HG02571 (cell line): ENCODE measurements around the gene BBS2.

Experiments used
- ATAC-seq: cut with Tn5 transposase; IDR thresholded peaks from one replicate; pipeline ENCODE4 v1.9.1; 2021; ENCODE audit warnings: mild to moderate bottlenecking, moderate library complexity; ENCODE audit not compliant: unreplicated experiment

Gene BBS2

GRCh38 chr16:56478281-56479049 lies 41.4 kb downstream of the BBS2 start:
- ATAC-seq, result no peak

DNA sequence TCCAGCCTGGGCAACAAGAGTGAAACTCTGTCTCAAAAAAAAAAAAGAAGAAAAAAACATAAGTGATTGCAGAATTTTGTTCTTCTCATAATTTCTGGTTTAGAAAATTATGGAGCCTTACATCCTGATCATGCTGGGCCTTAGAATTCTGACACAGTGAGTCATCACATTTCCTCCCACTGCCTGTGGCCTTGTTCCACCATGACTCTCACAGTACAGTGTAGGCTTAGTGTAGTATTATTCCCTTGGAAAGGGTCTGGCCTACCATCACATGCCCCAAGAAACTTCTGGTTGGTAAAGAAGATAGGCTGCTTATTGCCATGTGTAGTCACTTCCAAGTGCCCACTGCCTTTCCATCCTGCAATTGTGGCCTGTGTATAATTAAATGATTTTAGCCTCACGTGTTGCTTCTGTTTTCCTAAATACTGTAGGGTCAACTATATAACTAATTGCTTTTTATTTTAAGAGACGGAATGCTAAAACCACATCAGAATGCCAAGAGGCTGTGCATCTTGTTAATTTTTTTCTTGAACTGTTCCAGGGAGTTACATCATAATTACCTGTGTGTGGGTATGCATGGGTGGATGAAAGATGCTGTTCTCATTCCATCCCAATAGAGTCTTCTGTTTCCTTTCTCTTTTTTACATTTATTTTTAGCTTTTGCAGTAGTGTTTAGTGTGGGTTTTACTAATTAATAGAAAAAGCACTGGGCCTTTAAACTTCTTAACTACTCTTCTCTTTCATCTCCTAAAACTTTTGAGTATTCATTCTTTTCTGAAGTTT lies 42.5 kb downstream of the BBS2 start:
- no peak for ATAC-seq

- no peak for ATAC-seq
Measured at GRCh38 chr16:56475201-56475600, 44.6 kb downstream of the BBS2 start.

- no peak for ATAC-seq
Measured at GRCh38 chr16:56470666-56471065, 49.2 kb downstream of the BBS2 start.

GRCh38 chr16:56470232-56470631 lies 49.6 kb downstream of the BBS2 start:
- no peak for ATAC-seq

GRCh38 chr16:56469748-56470147 lies 50.1 kb downstream of the BBS2 start:
- no peak for ATAC-seq

GRCh38 chr16:56468800-56469199 lies 51.0 kb downstream of the BBS2 start:
- no peak for ATAC-seq

GRCh38 chr16:56466344-56466743 lies 53.5 kb downstream of the BBS2 start:
- ATAC-seq, result no peak

DNA sequence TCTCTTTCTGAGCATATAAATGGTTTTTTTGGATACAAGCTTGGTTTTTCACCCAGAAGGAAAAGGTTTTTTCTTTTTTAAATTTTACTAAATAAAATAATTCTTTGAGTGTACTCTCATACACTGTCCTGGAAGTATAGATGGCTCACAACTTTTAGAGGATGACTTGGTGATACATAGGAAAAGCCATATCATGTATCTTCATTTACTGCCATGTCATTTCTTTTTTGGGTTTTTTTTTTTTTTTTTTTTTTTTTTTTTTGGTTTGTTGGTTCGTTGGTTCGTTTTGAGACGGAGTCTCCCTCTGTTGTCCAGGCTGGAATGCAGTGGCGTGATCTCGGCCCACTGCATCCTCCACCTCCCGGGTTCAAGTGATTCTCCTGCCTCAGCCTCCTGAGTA lies 56.7 kb downstream of the BBS2 start:
- no peak for ATAC-seq

GRCh38 chr16:56462064-56462796 lies 57.6 kb downstream of the BBS2 start:
- no peak for ATAC-seq

GRCh38 chr16:56460101-56460500 lies 59.7 kb downstream of the BBS2 start:
- ATAC-seq, result no peak

DNA sequence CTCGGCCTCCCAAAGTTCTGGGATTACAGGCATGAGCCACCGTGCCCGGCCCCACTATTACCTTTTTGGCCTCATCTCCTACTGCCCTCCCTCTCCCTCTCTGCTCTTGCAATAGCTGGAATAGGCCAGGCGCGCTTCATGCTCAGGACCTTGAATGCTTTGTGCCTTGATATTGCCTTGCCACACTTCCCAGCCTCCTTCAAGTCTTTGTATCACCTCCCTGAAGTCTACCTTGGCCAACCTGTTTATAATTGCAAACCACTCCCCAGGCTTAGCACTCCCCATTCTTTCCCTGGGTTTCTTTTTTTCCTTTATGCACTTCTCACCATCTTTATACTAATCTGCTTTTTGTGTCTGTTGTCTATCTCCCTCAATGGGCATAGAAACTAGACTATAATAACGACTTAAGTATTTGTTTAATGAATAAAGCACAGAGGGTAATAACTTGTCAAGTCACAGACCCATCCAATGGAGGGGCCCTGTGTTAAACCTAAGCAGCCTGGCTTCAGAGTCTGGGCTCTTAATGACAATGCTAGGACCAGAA lies 61.8 kb downstream of the BBS2 start:
- no peak for ATAC-seq

DNA sequence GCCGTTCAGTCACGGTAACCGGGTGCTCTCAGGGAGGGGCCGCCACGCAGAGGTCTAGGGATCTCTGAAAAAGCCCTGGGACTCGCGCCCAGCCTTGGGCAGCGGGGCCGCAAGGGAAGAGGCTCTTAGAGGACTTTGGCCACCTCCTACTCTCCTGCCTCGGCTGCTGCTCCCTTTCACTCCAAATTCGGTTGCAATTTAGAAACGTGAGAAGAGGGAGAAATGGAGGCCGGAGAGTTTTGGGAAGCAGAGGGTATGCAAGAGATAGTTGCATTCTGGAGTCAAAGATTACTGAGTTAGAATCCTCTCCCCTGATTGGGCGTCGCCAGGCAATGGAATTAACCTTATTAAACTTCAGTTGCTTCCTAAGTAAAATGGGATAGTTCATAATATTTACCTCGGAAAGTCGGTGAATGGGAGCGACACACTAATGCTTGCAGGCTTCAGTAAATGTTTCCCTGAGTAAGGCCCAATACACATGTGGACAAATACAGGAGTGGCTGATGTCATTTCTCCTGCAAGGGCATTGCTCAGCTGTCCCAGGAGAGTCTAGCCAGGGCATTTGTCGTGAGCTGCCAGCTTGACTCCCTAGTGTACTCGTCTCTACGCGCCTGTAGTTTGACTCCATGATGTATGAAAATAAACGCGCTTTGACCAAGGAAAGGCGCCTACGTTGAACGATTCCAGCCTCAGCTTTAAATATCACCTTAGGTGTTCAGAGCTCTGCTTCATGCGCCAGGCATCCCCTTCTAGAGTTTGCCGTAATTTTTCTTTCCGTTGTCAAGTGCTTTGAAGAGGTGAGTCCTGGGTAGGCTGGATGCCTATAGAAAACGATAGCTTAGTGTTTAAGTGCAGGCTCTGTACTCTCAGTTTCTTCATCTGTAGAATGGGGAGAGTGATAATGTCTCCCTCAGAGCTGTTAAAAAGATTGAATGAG lies 67.8 kb downstream of the BBS2 start:
- ATAC-seq, result peak; percentile 26

DNA sequence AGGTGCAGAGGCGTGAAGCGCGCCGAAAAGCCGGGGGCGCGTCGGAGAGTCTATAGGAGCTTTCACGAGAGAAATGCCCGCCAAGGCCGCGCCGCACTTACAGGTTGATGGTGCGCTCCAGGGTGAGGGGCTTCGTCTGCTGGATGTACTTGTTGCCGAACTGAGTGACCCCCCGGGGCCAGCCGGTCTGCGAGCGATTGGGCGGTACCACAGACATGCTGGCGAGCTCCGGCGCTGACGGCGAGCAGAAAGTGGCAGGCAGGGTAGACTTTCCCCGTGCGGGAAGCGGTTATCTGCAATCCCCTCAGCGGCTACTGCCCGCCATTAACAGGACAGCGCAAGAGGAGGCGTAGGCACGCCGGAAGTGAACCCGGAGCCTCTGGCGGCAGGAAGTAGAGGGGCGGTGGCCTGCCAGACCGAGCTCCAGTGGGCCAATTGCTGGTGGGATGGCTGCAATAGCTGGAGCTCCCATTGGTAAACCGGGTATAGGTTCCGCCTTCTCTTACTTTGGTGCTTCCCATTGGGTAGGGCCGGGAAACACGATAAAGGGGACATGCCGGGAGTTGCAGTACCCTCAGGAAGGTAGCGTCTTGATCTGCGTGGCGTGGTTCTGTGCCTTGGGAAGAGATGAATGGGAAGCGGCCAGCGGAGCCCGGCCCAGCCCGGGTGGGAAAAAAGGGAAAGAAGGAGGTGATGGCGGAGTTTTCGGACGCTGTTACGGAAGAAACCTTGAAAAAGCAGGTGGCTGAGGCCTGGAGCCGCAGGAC lies 68.7 kb downstream of the BBS2 start, which contains the start of the genes NUDT21 and OGFOD1:
Gene NUDT21 (minus strand): TSS at position 347 of the 767 bp plus-strand sequence. CDS start 130 bp downstream, at position 217.
Gene OGFOD1 (plus strand): TSS at position 569 of the 767 bp plus-strand sequence. CDS start 59 bp downstream, at position 628.
- ATAC-seq, result peak; percentile 98

DNA sequence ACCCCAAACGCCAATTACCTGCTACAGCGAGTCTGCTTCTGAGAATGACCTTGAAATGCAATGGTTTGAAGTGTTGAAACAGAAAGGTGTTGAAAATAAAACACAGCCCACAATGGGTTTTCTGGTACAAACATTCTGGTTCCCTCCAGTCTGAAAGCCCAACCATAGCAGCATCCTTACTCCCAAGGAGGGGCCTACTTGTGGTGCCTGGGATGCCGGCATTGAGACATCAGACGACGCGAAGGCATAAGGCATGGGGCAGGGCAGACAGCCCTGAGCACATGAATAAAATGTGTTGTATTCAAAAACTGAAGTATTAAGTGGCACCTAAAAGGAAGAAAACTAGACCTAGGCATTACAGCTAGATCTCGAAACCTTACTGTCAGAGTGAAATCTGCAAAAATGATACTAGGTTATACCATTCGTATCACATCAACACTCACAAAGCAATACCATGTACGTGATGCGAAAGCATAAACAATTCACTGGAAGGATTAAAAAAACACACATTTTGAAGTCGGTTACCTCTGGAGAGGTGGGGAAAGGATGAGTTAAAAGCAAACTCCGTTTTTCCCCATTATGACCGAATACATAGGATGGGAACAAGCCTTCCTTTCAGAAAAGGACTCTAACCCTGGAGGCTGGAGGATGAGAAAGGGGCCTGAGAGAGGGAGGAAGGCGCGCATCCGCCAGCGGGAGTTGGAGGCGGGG lies 69.4 kb downstream of the BBS2 start:
- ATAC-seq, result no peak

GRCh38 chr16:56448005-56448404 lies 71.8 kb downstream of the BBS2 start:
- ATAC-seq, result no peak

DNA sequence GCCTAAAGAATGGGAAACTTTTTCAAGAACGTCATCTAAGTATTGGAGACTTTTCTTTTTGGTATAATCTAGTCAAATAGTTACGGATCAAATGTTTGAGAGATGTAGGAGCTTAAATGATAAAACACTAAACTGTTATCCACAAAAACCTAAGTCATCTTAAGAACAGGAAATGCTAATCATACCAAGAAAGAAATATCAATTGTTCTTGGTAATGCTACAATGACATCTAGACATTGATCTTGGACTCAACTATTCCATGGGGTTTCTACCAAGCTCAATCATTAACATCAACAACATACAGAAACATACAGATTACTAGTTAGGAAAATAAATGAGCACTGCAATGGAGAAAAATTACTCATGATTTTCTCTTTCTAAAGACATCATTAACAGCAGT lies 72.5 kb downstream of the BBS2 start:
- ATAC-seq, result no peak

- ATAC-seq, result no peak
Measured at GRCh38 chr16:56438038-56438437, 81.8 kb downstream of the BBS2 start.

- ATAC-seq, result no peak
Measured at GRCh38 chr16:56436258-56436657, 83.6 kb downstream of the BBS2 start.
